NCI-H526 (cell line): Measurements from ENCODE around the gene FHIT.
A peak's percentile ranks its signal among the peaks of the same experiment; 100 is the strongest.

ENCODE experiments used
- DNase-seq, 2 experiments: peaks; one replicate each; lab custom pipeline; 2025; lab: John Stamatoyannopoulos, UW

The FHIT gene

DNA sequence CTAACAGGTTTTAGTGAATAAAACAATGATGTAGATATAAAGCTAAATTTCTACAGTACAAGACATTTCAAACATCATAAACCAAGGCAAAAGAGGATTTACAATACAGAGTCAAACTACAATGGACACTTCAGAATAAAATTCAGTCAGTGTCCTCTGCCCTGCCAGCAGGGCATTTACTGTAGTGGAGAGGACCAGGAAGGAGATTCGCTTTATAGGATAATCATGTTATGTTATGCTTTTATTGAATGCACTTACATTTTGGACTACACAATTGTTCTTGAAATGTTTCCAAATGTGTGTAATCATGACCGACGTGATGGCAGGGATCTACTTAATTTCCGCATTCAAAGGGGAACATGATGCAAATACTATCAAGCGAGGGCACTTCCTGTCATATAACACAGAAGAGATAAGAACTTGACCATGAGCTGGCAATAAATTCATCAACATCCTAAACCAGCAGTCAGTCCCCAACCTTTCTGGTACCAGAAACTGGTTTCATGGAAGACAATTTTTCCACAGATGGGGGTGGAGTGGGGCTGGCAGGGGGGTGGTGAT, 925.6 kb downstream of the FHIT start:
- DNase-seq, result no peak

DNA sequence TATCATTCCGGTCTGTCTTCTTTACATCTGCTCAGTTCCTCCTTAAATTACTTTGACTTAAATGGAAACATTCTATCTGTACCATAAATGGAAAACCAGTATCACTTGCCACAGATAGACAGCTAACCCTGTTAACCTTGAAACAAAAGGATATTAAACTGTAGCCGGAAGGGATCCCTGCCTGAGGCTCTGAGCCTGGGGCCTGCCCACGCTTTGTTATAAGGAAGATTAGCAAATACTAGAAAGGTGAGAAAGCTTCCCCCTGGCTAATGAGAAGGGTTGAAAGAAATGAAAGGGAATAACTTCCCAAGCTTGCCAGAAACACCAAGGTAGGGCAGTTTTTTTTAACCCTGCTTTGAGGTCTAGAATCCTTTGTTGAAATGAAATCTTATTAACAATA, 927.6 kb downstream of the FHIT start:
- no peak for DNase-seq

- DNase-seq, result no peak
Measured at GRCh38 chr3:60323180-60323579, 928.1 kb downstream of the FHIT start.

GRCh38 chr3:60322298-60322856, 928.9 kb downstream of the FHIT start:
- no peak for DNase-seq

GRCh38 chr3:60319179-60319858, 931.9 kb downstream of the FHIT start:
- DNase-seq, result no peak

DNA sequence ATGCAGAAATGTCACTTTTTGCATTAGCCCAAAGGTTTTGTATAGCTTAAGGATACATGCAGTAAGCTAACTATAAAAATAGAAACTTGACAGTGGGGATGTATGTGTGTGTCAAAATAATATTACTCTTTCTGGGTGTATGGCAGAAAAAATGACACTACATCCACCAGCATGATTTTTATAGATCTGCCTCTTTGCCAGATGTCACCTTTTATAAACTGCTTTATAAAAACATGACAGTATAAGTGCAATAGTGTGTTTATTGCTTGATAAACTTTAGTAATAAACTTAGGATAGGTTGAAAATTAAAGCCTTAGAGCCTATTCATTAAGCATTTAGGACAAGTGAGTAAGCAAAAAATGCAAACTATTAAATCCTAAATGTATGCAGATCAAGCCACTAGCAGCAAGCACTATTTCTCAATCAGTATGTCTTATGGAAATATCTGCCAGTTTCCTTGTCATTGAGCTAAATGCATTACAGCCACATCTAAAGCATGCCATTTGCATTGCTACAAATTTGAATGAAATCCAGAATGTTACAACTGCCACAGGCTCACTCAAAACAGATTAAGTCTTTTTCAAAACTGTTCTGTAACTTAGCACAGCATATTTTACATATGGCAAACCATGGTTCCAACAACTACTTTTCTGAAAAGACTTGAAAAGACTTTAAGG, 935.0 kb downstream of the FHIT start:
- peak; percentile 72 to 79 for DNase-seq

GRCh38 chr3:60313951-60314461, 937.2 kb downstream of the FHIT start:
- no peak for DNase-seq

DNA sequence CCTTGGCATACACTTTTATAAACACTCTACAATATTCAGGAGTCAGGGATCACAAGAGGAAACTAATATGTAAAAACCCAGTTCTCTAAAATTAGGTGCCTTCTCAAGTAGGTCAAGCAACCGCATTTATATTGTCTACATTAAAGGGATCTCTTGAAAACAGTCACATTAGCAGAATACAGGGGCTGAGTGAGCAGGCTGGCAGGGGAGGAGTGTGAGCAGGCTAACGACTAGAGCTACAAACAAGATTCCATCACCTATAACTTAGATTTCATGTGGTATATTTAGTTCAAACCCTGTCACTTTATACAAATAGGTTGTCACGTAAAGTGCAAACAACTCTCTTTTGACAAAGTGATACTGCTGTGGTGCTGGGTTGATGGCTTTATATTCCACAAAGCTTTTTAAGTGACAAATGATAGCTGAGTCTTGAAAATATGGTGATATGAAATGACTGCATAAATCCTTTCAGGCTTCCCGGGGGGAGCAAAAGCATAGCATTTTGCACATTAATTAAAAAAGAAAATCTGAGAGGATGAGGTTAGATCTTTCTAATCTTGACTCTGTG, 937.9 kb downstream of the FHIT start:
- DNase-seq, result no peak

GRCh38 chr3:60309539-60310268, 941.5 kb downstream of the FHIT start:
- DNase-seq, result no peak

GRCh38 chr3:60308808-60309207, 942.4 kb downstream of the FHIT start:
- DNase-seq, result peak in 1 of 2 experiments; percentile 56

DNA sequence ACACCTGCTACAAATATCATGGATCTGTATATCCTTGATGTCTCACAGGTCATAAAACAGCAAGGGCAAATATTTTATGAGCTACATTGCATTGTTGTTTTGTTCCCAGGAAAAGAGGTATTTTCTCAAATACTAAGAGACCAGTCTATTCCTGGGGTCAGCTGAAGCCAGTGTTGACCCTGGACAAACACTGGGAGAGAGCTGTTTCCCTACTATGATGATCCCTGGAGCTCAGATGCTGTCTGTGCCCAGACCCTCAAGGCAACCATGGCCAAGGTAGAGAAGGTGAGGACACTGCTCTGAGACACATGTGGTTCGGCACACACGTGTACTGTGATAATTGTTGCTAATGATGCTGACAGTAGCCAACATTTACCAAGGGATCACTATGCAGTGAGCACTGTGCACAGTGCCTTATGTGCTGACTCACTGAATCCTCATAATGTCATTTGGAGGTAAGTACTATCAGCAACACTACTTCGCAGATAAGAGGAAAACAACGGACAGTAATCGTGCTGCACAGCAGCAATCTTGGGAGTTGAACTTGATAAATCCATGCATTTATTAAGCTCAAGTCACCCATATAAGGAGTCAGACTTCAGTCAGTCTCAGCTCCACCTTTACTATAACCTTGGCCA, 943.6 kb downstream of the FHIT start:
- no peak for DNase-seq

GRCh38 chr3:60304112-60304511, 947.1 kb downstream of the FHIT start:
- DNase-seq, result no peak

GRCh38 chr3:60303160-60303559, 948.1 kb downstream of the FHIT start:
- DNase-seq, result no peak

DNA sequence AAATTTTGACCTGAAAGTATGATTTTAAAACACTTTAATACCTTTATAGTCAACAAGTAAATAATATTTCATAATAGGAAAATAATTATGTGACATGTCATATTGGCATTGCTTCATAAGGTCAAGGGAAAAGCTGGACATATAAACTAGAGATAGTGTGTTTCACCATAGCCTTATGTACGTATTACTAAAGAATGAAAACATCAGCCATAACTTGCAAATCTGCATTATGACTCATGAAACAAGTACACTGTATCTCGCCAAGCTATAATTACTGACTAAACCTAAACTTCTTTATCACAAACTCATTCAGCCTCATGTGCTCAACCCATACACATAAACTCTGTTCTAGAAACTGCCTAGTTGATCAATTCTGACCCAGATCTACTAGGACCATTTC, 950.1 kb downstream of the FHIT start:
- no peak for DNase-seq

DNA sequence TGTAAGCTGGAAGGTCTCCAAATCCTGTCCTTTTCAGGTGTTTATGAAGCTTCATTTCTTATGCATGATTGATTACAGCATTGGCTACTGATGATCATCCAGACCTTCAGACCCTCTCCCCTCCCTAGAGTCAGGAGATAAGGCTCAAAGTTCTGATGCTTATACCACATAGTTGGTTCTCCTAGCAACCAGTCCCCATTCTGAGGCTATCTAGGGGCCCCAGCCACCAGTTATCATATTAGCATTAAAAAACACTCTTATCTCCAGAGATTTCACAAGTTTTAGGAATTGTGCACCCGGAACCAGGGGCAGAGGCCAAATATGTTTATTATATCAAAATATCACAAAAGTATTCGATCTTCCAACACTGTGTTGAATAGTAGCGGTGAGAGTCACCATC, 953.1 kb downstream of the FHIT start:
- no peak for DNase-seq

DNA sequence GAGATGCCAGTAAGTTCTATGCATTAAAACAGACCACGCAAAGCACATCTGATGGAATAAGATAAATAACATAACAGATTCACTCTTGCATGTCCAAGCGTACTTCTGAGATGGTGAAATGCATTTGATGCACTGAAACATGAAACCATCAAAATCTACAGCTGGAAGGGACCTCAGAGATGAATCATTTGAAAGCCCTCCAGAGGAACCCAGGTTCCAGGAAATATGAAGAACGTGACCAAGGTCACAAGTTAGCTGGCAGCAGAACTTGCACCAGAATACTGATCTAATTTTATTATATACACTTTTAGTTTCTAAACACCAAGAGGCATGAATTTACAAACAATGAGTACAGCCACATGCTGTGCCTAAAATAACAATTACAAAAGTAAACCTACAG, 957.1 kb downstream of the FHIT start:
- DNase-seq, result no peak

DNA sequence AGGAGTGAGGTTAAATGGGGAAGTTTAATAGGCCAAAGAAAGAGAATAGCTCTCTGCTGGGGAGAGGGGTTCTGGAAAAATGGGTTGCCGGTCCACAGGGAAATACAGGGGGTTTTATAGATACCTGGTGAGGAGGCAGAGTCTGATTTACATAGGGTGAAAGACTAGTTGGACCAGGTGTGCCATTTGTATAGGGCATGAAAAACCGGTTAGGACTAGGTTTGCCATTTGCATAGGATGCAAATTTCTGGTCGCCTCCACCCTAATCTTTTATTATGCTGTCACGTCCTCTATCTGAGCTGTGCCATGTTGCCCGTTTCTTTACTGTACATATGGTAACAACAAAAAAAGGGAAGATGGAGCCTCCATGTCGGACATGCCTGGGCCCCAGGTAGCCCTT, 960.1 kb downstream of the FHIT start:
- peak; percentile 95 to 97 for DNase-seq

- DNase-seq, result peak; percentile 34 to 51
Measured at GRCh38 chr3:60290122-60290492, 961.1 kb downstream of the FHIT start.

GRCh38 chr3:60289341-60290121, 961.7 kb downstream of the FHIT start:
- DNase-seq, result no peak

DNA sequence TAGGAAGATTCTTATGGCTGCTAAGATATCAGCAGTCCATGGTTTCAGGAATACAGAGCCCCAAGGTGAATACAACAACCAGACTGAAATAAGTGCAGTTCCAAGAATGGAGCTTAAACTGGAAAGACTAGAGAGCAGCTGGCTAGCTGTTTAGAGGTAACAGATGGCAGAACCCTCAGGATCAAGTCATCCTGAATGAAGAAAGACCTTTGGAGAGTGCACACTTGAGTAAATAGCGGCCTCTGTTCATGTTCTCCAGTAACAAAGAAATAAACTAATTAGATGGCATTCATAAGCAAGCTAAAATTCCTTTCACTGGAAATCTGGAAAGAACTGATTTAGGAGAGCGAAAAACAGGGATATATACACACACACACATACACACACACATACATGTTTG, 968.4 kb downstream of the FHIT start:
- no peak for DNase-seq

- DNase-seq, result no peak
Measured at GRCh38 chr3:60281970-60282369, 969.3 kb downstream of the FHIT start.
